Fibroblast of skin of right biceps (primary cell): ENCODE measurements around the gene TSPEAR.

Experiments used
- DNase-seq: peaks from one replicate; pipeline ENCODE4 v3.0.0-alpha.2; 2013

TSPEAR gene

GRCh38 chr21:44473915-44474555, 237.3 kb downstream of the TSPEAR start:
- no peak for DNase-seq

DNA sequence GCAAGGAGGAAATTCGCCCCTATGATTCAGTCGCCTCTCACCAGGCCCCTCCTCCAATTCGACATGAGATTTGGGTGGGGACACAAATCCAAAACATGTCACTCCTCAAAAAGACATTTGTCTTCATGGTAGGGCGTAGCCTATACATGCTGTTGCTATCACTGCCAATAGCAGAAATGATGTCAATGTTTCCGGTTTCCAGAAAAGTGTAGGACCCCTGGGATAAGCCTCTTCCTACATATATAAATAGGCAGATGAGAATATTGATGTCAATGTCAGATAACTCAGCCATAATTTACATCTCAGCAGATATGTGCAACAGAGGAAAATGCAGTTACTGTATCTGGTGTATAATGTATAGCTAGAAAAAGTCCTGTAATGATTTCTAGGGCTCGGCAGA, 239.4 kb downstream of the TSPEAR start:
- DNase-seq = no peak

DNA sequence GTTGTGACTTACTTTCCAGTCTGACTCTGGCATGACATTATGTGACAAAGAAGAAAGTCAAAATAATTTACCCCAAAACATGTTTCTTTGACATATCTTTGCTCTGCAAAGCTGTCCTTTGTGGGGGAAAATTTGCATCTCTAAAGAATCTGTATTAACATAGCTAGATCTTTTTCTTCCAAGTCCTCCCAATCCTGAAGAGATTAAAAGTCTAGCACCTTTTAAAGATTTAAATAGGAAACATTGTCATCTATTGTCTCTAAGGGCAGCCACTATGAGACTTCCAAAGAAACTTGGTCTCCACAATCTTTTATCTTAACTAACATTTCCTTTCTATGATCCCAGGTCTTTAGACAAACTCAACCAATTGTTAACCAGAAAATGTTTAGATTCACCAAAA, 240.0 kb downstream of the TSPEAR start:
- DNase-seq = no peak

- no peak for DNase-seq
These were observed 243.5 kb downstream of the TSPEAR start for GRCh38 chr21:44467859-44468195.

DNA sequence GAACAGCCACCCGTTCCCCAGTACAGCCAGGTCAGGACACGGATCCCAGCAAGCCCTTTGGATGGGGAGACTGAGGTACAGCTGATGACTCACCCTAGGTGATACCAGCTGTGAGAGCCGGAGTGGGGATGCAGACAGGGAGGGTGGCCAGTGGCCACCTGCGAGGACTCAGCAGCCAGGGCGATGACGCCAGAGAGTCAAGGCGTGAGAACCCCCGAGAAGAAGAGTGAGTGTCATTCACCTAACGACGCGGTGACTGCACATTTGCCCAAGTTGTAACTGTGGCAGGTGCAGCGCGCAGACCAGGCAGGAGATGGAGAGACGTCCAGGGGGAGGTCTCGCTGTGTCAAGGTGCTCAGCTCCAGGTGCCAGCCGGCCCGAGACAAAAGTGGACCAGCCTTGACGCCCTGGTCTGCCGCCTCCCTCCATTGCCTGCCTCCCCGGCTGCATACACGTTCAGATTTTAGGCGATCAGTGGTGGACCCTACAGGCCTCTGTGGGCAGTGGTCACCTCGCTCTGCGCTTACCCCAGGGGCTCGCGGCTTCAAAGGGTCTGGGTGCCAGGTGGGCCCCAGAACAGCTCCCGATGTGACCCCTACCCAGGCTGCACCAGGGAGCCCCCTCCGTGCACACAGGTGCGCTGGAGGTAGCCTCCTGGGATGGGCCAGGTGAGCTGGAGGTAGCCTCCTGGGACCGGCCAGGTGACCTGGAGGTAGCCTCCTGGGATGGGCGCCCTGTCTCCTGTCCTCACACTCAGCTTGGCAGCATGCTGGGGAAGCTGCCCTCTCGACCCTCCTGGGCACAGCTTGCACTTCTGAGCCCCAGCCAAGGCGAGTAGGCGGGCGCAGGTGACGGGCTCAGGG, 244.1 kb downstream of the TSPEAR start:
- DNase-seq = no peak

- DNase-seq = no peak
These were observed 244.9 kb downstream of the TSPEAR start for GRCh38 chr21:44466351-44466954.

- DNase-seq = no peak
These were observed 247.0 kb downstream of the TSPEAR start for GRCh38 chr21:44464351-44464750.

DNA sequence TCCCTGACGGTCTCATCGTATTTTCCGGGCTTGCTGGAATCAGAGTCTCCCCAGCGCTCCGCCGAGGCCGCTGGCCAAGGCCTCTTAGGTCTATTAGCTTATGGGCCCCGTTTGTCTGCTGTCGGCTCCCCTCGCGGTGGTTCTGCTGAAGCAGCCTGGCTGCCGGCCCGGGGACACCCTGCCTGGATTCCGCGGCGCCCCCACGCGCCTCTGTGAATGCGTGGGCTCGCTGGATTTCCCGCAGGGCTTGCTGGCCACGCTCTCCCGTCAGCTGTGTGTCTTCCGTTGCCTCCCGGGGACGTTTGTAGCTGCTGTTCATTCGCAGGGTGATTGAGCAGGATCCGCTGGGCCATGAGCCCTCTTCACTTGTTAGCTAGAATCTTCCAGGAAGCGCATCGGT, 247.6 kb downstream of the TSPEAR start:
- DNase-seq = no peak

GRCh38 chr21:44462834-44463200, 248.6 kb downstream of the TSPEAR start:
- no peak for DNase-seq

DNA sequence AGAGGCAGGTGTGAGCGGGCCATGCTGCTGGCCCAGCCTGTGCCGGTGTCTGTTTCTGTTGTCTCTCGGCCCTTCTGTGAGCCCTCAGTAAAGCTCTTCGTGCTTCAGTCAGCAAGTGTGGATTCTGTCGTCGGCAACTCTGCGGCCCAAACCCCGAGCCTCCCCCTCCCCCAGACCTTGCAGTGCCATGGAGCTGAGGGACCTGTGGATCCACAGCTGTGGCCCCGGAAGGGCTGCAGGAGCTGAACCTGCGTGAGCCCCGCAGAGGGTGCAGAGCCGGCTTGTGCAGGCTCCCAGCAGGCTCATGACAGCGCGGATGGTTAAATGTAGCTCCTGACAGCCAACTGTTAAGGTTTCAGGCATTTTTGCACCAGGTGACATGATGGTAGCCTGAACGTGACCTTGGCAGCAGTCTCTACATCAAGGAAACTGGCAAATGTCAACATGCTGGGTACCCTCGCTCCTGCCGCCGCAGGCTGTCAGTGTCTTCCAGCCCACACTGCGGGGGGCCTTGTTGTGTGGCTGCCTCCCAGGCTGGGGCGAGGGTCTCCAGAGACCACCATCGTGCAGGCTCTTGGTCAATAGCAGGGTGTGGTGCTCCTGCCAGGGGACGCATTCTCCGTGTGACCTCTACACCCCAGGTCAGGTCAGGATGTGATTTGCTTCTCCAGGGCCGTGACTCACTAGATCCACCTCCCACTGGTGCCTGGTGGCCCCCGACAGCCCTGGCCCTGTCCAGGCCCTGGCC, 249.1 kb downstream of the TSPEAR start:
- no peak for DNase-seq

DNA sequence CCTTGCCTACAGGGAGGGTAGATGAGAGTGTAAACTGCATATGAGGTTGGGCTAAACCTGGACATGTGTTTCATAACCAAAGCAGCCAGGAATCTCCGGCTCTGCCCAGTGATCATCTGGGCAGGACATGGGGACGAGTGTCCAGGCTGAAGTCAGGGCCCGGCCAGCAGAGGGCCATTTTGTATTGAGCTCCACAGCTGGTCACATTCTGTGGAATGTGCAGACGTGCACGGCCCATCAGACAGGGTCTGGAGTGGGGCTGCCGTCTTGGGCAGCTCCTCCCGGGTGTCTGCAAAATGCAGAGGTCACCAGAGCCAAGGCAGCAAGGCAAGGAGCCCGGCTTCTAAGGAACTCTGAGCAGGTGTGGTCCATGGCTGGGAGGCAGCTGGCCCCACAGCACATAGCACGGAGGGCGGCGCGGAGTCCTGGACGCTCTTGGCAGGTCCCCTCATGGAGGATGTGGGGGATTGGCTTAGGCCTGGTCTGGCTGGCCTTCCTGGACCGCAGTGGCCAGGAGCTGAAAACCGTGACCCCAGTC, 249.8 kb downstream of the TSPEAR start:
- no peak for DNase-seq

- no peak for DNase-seq
These were observed 250.4 kb downstream of the TSPEAR start for GRCh38 chr21:44461005-44461404.

- DNase-seq = no peak
These were observed 251.0 kb downstream of the TSPEAR start for GRCh38 chr21:44460441-44460755.

DNA sequence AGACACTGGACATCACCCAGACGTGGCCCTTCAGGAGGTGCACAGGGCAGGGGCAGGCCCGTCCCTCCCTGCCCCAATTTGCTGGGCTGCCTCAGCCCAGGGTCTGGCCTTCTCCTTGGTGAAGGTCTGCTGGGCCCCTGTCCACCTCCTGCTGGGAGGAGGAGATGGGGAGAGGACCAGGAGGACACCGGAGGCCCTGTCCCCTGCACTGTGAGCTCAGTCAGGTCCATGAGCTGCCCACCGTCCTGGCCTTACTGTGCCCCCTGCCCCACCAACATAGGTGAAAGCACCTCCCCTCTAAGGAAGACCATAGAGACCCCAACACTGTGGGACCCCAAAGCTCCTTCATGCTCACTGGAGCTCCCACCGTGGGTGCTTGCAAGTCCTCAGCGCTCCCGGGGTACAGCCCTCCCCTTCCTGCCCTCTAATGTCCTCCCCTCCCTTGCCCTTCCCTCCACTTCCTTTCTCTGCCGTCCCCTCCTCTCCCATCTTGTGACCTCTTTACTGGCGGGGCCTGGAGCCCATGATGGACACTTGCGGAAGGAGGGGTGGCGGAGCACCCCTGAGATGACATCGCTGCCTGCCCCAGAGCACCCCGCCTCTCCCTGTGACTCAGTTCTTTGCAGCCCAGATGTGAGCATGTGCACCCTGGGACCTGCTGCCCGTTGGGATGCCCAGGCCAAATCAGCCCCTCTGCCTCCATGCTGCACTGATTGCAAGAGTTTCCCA, 251.5 kb downstream of the TSPEAR start:
- no peak for DNase-seq

DNA sequence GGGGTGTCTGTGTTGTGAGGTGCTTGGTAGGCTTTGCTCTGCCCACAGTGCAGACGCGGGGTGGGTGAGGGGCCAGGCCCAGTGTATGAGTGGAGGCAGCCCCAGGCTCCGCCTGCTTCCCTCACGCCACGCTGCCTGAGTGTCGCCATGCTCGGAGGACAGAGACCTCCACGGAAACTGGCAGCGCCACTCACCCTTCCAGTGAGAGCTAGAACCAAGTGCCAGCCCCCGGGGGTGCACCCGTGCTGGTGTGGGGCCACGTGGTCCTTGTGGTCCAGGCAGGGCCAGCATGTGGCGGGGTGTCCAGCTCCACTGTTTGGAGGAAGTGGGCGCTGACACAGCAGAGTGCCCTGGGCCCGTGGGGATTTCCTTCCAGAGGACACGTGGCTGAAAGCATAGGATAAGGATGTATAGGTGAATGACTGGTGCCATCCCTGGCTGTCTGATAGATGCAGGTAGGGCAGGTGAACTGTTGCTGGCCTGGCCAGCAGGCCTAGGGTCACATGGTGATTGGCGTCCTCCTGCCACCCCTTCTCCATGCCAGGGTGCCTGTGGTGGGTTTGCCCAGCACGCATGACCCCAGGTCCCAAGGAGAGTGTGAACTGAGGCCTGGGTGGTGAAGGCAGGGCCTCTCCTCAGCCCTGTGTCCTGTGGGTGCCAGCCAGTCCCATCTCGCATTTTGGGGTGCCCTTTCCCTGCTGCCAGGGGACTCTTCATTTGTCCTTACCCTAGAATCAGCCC, 252.2 kb downstream of the TSPEAR start:
- no peak for DNase-seq

- no peak for DNase-seq
These were observed 254.2 kb downstream of the TSPEAR start for GRCh38 chr21:44456915-44457736.

GRCh38 chr21:44456214-44456914, 255.0 kb downstream of the TSPEAR start:
- no peak for DNase-seq

DNA sequence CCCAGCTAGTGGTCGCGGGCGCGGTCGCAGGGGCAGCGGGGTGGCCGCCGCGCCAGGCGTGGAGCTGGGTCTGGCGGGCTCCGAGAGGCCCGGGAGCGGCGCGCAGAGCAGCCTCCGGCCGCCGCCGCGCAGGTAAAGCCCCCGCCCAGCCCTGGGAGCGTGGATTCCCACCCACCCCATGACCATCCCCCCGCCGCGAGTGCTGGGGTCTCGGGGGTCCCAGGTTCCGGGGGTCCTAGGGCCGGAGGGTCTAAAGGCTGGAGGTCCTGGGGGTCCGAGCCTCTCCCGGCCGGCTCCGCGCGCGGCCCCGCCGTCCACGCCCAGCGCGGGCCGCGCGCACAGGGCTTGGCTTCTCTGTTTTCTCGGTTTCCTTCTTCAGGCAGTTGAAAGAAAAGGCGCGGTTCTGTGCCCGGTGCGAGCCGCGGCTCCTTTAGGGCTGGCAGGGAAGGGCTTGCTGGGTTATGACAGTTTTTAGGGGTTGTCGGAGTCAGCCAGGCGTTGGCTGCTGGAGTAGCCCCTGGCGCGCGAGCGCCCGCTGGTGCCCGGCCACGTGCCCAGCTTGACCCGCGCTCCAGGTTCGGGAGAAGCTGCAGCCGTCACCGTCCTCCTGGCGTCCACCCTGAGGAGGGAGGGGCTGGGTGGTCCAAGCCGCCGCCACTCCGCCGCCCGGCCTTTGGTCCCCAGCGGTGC, 255.7 kb downstream of the TSPEAR start:
- DNase-seq = peak; percentile 16

GRCh38 chr21:44454747-44455523, 256.4 kb downstream of the TSPEAR start, which contains the start of gene LRRC3:
Gene LRRC3 (plus strand): TSS chr21:44455510. CDS start chr21:44456645, 1,135 bp downstream.
- DNase-seq = peak; percentile 86
